Urinary bladder (tissue), 4 donors: ENCODE data around the gene CFAP157. TPM values are rescaled to one million over a fixed set of nuclear protein-coding genes. Genes with fewer than 3 reads are reported as not detected.
A peak's percentile ranks its signal among the peaks of the same experiment; 100 is the strongest.

Experiments
- DNase-seq: peaks from one replicate; pipeline ENCODE4 v3.0.0-alpha.2; 2015; ENCODE audit errors: extremely low spot score
- H3K27ac ChIP-seq: one replicate; pipeline ENCODE4 v1.5.1; 2013; ENCODE audit warnings: low read depth, mild to moderate bottlenecking, moderate library complexity
- H3K36me3 ChIP-seq: one replicate; pipeline ENCODE4 v1.6.1; 2013; ENCODE audit warnings: mild to moderate bottlenecking, moderate library complexity; ENCODE audit not compliant: insufficient read depth
- H3K4me1 ChIP-seq: one replicate; pipeline ENCODE4 v1.6.1; 2013; ENCODE audit warnings: mild to moderate bottlenecking, moderate library complexity; ENCODE audit not compliant: insufficient read depth
- H3K4me3 ChIP-seq: one replicate; pipeline ENCODE4 v1.5.1; 2013; ENCODE audit warnings: low read depth, low read length
- WGBS: extraction: QIAGEN DNeasy Blood & Tissue Kit; methylation state at CpG from one replicate; pipeline ENCODE4 v1.1.7; 2013; 5-methylcytosine and 5-hydroxymethylcytosine counted together
- polyA plus RNA-seq: library from polyadenylated mRNA; stranded (reverse); fragments of 200-250 nt; gene quantifications from one replicate; pipeline ENCODE4 v1.2.3, GENCODE V29; 2013
- total RNA-seq: library from RNA; depleted of rRNA; stranded (reverse); fragments of >200 nt; gene quantifications from one replicate; pipeline ENCODE4 v1.2.3, GENCODE V29; 2014
- donor health status: healthy with polysubstance abuse.
- donor health status: healthy.

Gene CFAP157
- total and polyA plus RNA-seq, 2 donors: 0.23 TPM; not detected in 1

GRCh38 chr9:127728808-127729207, 22.0 kb downstream of the CFAP157 start:
- Histone ChIP-seq H3K36me3 (no peaks in the 10 kb centered on the region), H3K4me3 (no peak overlapping the region), H3K4me1 (no peaks in the 10 kb centered on the region), H3K27ac (no peak overlapping the region)
- no peak for DNase-seq
- 83% methylated on average over 8 of the region's 8 CpGs for WGBS

- DNase-seq: no peak
- Histone ChIP-seq H3K36me3 (no peaks in the 10 kb centered on the region), H3K4me3 (no peak overlapping the region), H3K4me1 (no peaks in the 10 kb centered on the region), H3K27ac (no peak overlapping the region)
- WGBS: 88% methylated on average over 18 of the region's 18 CpGs
Measured at GRCh38 chr9:127729522-127730256, 22.9 kb downstream of the CFAP157 start.

GRCh38 chr9:127730262-127730661, 23.5 kb downstream of the CFAP157 start:
- no peaks in the 10 kb centered on the region for H3K4me1 ChIP-seq
- no peak for DNase-seq
- no peak overlapping the region for H3K27ac ChIP-seq
- 85% methylated on average over 9 of the region's 9 CpGs for WGBS
- H3K36me3 ChIP-seq: no peaks in the 10 kb centered on the region
- H3K4me3 ChIP-seq: no peak overlapping the region

- no peak overlapping the region for H3K27ac ChIP-seq
- no peaks in the 10 kb centered on the region for H3K4me1 ChIP-seq
- no peak for DNase-seq
- WGBS: 89% methylated on average over 9 of the region's 9 CpGs
- H3K4me3 ChIP-seq: no peak overlapping the region
- no peaks in the 10 kb centered on the region for H3K36me3 ChIP-seq
Measured at GRCh38 chr9:127730799-127731410, 24.1 kb downstream of the CFAP157 start.

GRCh38 chr9:127731938-127732337, 25.1 kb downstream of the CFAP157 start:
- H3K4me1 ChIP-seq: no peaks in the 10 kb centered on the region
- no peaks in the 10 kb centered on the region for H3K36me3 ChIP-seq
- H3K4me3 ChIP-seq: no peak overlapping the region
- WGBS: 56% methylated on average over 16 of the region's 16 CpGs
- no peak overlapping the region for H3K27ac ChIP-seq
- no peak for DNase-seq

- Histone ChIP-seq H3K27ac (no peak overlapping the region), H3K4me1 (no peaks in the 10 kb centered on the region), H3K4me3 (no peak overlapping the region), H3K36me3 (no peaks in the 10 kb centered on the region)
- 90% methylated on average over 21 of the region's 21 CpGs for WGBS
- DNase-seq: no peak
Measured at GRCh38 chr9:127732444-127732843, 25.7 kb downstream of the CFAP157 start.

- H3K36me3 ChIP-seq: no peaks in the 10 kb centered on the region
- H3K27ac ChIP-seq: no peak overlapping the region
Measured at GRCh38 chr9:127733614-127734013, 26.8 kb downstream of the CFAP157 start.

GRCh38 chr9:127734247-127734746, 27.5 kb downstream of the CFAP157 start:
- 38% methylated on average over 22 of the region's 22 CpGs for WGBS
- H3K4me1 ChIP-seq: no peaks in the 10 kb centered on the region
- DNase-seq: no peak
- H3K27ac ChIP-seq: no peak overlapping the region
- H3K36me3 ChIP-seq: no peaks in the 10 kb centered on the region
- H3K4me3 ChIP-seq: peak overlapping the region; percentile 55

More at GRCh38 chr9:127733614-127734013, 26.8 kb downstream of the CFAP157 start:
- Histone ChIP-seq H3K4me1 (no peaks in the 10 kb centered on the region), H3K4me3 (no peak overlapping the region)
- no peak for DNase-seq
- 76% methylated on average over 2 of the region's 2 CpGs for WGBS

GRCh38 chr9:127734747-127735529, 28.1 kb downstream of the CFAP157 start, which contains the start of gene TOR2A:
Gene TOR2A (minus strand): TSS chr9:127735294. CDS start chr9:127735270, 24 bp downstream.
- H3K36me3 ChIP-seq: no peaks in the 10 kb centered on the region
- peak within 1 kb of the TSS; percentile 91 for H3K27ac ChIP-seq
- peak; percentile 94 for DNase-seq
- H3K4me3 ChIP-seq: peak within 1 kb of the TSS; percentile 55
- WGBS: under 1% methylated on average over 76 of the region's 76 CpGs
- H3K4me1 ChIP-seq: no peaks in the 10 kb centered on the region

- 26% methylated on average over 15 of the region's 15 CpGs for WGBS
- no peak for DNase-seq
- H3K4me3 ChIP-seq: no peak overlapping the region
Measured at GRCh38 chr9:127735530-127736185, 28.9 kb downstream of the CFAP157 start.

GRCh38 chr9:127738666-127739065, 31.9 kb downstream of the CFAP157 start:
- Histone ChIP-seq H3K27ac (no peak overlapping the region), H3K4me1 (peaks cover 2% of the 10 kb centered on the region), H3K4me3 (no peak overlapping the region), H3K36me3 (peaks cover 2% of the 10 kb centered on the region)
- DNase-seq: no peak
- 85% methylated on average over 13 of the region's 13 CpGs for WGBS

More at GRCh38 chr9:127735530-127736185, 28.9 kb downstream of the CFAP157 start:
- Histone ChIP-seq H3K4me1 (no peaks in the 10 kb centered on the region), H3K27ac (no peak overlapping the region), H3K36me3 (peaks cover 2% of the 10 kb centered on the region)

- Histone ChIP-seq H3K36me3 (peaks cover 2% of the 10 kb centered on the region), H3K4me1 (peaks cover 2% of the 10 kb centered on the region), H3K4me3 (no peak overlapping the region), H3K27ac (no peak overlapping the region)
- no peak for DNase-seq
- 82% methylated on average over 19 of the region's 19 CpGs for WGBS
Measured at GRCh38 chr9:127739614-127740330, 33.0 kb downstream of the CFAP157 start.
